Measurements from ENCODE around the gene SV2A.

DNA sequence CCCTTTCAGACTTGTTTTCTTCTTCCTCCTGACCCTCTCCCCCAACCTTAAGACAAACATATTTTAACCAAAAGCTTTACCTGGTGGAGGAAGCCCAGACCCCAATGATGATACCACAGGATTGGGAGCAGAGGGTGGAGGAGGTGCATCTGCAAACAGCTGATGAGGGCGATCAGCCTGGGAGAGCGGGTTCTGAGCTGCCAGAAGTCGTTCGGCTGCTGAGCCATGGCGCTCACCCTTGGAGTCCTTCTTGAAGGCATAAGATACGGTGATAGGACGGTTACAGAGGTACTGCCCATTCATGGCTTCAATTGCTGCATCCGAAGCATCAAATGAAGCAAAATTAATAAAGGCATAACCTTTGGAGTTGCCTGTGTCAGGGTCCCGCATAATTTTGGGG, 8.7 kb upstream of the SV2A start:
- TF ChIP-seq, protein P1, sequence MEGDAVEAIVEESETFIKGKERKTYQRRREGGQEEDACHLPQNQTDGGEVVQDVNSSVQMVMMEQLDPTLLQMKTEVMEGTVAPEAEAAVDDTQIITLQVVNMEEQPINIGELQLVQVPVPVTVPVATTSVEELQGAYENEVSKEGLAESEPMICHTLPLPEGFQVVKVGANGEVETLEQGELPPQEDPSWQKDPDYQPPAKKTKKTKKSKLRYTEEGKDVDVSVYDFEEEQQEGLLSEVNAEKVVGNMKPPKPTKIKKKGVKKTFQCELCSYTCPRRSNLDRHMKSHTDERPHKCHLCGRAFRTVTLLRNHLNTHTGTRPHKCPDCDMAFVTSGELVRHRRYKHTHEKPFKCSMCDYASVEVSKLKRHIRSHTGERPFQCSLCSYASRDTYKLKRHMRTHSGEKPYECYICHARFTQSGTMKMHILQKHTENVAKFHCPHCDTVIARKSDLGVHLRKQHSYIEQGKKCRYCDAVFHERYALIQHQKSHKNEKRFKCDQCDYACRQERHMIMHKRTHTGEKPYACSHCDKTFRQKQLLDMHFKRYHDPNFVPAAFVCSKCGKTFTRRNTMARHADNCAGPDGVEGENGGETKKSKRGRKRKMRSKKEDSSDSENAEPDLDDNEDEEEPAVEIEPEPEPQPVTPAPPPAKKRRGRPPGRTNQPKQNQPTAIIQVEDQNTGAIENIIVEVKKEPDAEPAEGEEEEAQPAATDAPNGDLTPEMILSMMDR (IDR thresholded peaks at IDR 0.05): no peak
- no peak for TF ChIP-seq POLR2AphosphoS5 (IDR thresholded peaks at IDR 0.05)
- no peak for TF ChIP-seq POLR2A (IDR thresholded peaks at IDR 0.05)
